ENCODE results near the gene KPNA6.

The KPNA6 gene

GRCh38 chr1:32181563-32181962 is 73.7 kb downstream of the KPNA6 start:
- no peak for DNase-seq (ENCODE audit: extremely low spot score)
- ChIA-PET POLR2A (interaction anchor here (0.8 to 3.6 kb wide), 2 partner anchors 18 to 74 kb away, joined by 3 to 28 read pairs; partner anchors contain the start of genes CCDC28B and KPNA6), CTCF (interaction anchor here (0.7 kb wide), 1 partner anchor 481 kb away, joined by 3 read pairs; no protein-coding TSS in a partner anchor)
- TF ChIP-seq ZNF384 (IDR thresholded peaks at IDR 0.05) (no peak), BHLHE40 (IDR thresholded peaks at IDR 0.05; ENCODE audit: borderline replicate concordance) (no peak), PKNOX1 (IDR thresholded peaks at IDR 0.05) (no peak)

- TF ChIP-seq TARDBP (IDR thresholded peaks at IDR 0.05), result no peak
- TF ChIP-seq SP1 (IDR thresholded peaks at IDR 0.05), result no peak
- no peak for TF ChIP-seq ARNT (IDR thresholded peaks at IDR 0.05)
- no peak for TF ChIP-seq HDGF (IDR thresholded peaks at IDR 0.05; ENCODE audit: borderline replicate concordance)
- no peak for TF ChIP-seq BHLHE40 (IDR thresholded peaks at IDR 0.05; ENCODE audit: borderline replicate concordance)
- no peak for TF ChIP-seq FOXM1 (IDR thresholded peaks at IDR 0.05; ENCODE audit: borderline replicate concordance)
- no peak for TF ChIP-seq CTBP1 (IDR thresholded peaks at IDR 0.05; ENCODE audit: borderline replicate concordance)
- TF ChIP-seq NFRKB (IDR thresholded peaks at IDR 0.05), result no peak
- no peak for TF ChIP-seq SUZ12 (IDR thresholded peaks at IDR 0.05)
- TF ChIP-seq FOXA1 (IDR thresholded peaks at IDR 0.05), result no peak
- no peak for TF ChIP-seq ELF4 (IDR thresholded peaks at IDR 0.05)
- TF ChIP-seq ZNF384 (IDR thresholded peaks at IDR 0.05), result no peak
- TF ChIP-seq PKNOX1 (IDR thresholded peaks at IDR 0.05), result no peak
- TF ChIP-seq LEF1 (IDR thresholded peaks at IDR 0.05; ENCODE audit: borderline replicate concordance), result no peak
- no peak for TF ChIP-seq L3MBTL2 (conservative IDR thresholded peaks at IDR 0.05)
- TF ChIP-seq FOXK2 (IDR thresholded peaks at IDR 0.05), result no peak
- POLR2A ChIA-PET, result interaction anchor here (0.8 kb wide), 1 partner anchor 74 kb away, joined by 3 read pairs; the partner anchor contains the start of gene KPNA6
- CTCF ChIA-PET, result interaction anchor here (0.7 kb wide), 1 partner anchor 482 kb away, joined by 3 read pairs; no protein-coding TSS in a partner anchor
- no peak for DNase-seq (ENCODE audit: extremely low spot score)
Observed at GRCh38 chr1:32182060-32182459, 74.2 kb downstream of the KPNA6 start.

GRCh38 chr1:32184650-32185049 is 76.8 kb downstream of the KPNA6 start:
- ChIA-PET POLR2A (interaction anchor here (1.0 to 1.7 kb wide), 3 partner anchors 12 to 21 kb away, joined by 3 to 7 read pairs (median 3); partner anchors contain the start of gene IQCC), CTCF (no interaction called here)
- DNase-seq (ENCODE audit: extremely low spot score), result no peak
- no peak for TF ChIP-seq ELF4 (IDR thresholded peaks at IDR 0.05)
- TF ChIP-seq ZNF384 (IDR thresholded peaks at IDR 0.05), result no peak
- no peak for TF ChIP-seq FOXK2 (IDR thresholded peaks at IDR 0.05)
- no peak for TF ChIP-seq LEF1 (IDR thresholded peaks at IDR 0.05; ENCODE audit: borderline replicate concordance)
- TF ChIP-seq FOXA1 (IDR thresholded peaks at IDR 0.05), result no peak
- no peak for TF ChIP-seq PKNOX1 (IDR thresholded peaks at IDR 0.05)
- TF ChIP-seq TARDBP (IDR thresholded peaks at IDR 0.05), result no peak
- no peak for TF ChIP-seq NFRKB (IDR thresholded peaks at IDR 0.05)
- TF ChIP-seq ARNT (IDR thresholded peaks at IDR 0.05), result no peak
- no peak for TF ChIP-seq L3MBTL2 (conservative IDR thresholded peaks at IDR 0.05)
- TF ChIP-seq SP1 (IDR thresholded peaks at IDR 0.05), result no peak
- no peak for TF ChIP-seq SUZ12 (IDR thresholded peaks at IDR 0.05)
- TF ChIP-seq HDGF (IDR thresholded peaks at IDR 0.05; ENCODE audit: borderline replicate concordance), result no peak
- TF ChIP-seq CTBP1 (IDR thresholded peaks at IDR 0.05; ENCODE audit: borderline replicate concordance), result no peak
- no peak for TF ChIP-seq BHLHE40 (IDR thresholded peaks at IDR 0.05; ENCODE audit: borderline replicate concordance)
- no peak for TF ChIP-seq FOXM1 (IDR thresholded peaks at IDR 0.05; ENCODE audit: borderline replicate concordance)

- TF ChIP-seq HDGF (IDR thresholded peaks at IDR 0.05; ENCODE audit: borderline replicate concordance) (no peak), BHLHE40 (IDR thresholded peaks at IDR 0.05; ENCODE audit: borderline replicate concordance) (no peak), FOXM1 (IDR thresholded peaks at IDR 0.05; ENCODE audit: borderline replicate concordance) (no peak)
- ChIA-PET POLR2A (interaction anchor here (0.6 to 0.8 kb wide), 2 partner anchors 12 to 16 kb away, joined by 3 read pairs; no protein-coding TSS in a partner anchor), CTCF (interaction anchor here (1.0 kb wide), 1 partner anchor 12 kb away, joined by 3 read pairs; no protein-coding TSS in a partner anchor)
- DNase-seq (ENCODE audit: extremely low spot score), result no peak
Observed at GRCh38 chr1:32186077-32186476, 78.2 kb downstream of the KPNA6 start.

- POLR2A ChIA-PET, result interaction anchor here (0.6 to 0.8 kb wide), 2 partner anchors 11 to 15 kb away, joined by 3 read pairs; no protein-coding TSS in a partner anchor
- TF ChIP-seq PKNOX1 (IDR thresholded peaks at IDR 0.05), result no peak
- no peak for TF ChIP-seq FOXM1 (IDR thresholded peaks at IDR 0.05; ENCODE audit: borderline replicate concordance)
- no peak for TF ChIP-seq L3MBTL2 (conservative IDR thresholded peaks at IDR 0.05)
- TF ChIP-seq BHLHE40 (IDR thresholded peaks at IDR 0.05; ENCODE audit: borderline replicate concordance), result no peak
- TF ChIP-seq LEF1 (IDR thresholded peaks at IDR 0.05; ENCODE audit: borderline replicate concordance), result no peak
- TF ChIP-seq SUZ12 (IDR thresholded peaks at IDR 0.05), result no peak
- no peak for TF ChIP-seq FOXK2 (IDR thresholded peaks at IDR 0.05)
- TF ChIP-seq FOXA1 (IDR thresholded peaks at IDR 0.05), result no peak
- no peak for TF ChIP-seq ELF4 (IDR thresholded peaks at IDR 0.05)
- TF ChIP-seq NFRKB (IDR thresholded peaks at IDR 0.05), result no peak
- no peak for TF ChIP-seq CTBP1 (IDR thresholded peaks at IDR 0.05; ENCODE audit: borderline replicate concordance)
- no peak for TF ChIP-seq HDGF (IDR thresholded peaks at IDR 0.05; ENCODE audit: borderline replicate concordance)
- no peak for TF ChIP-seq TARDBP (IDR thresholded peaks at IDR 0.05)
- TF ChIP-seq ARNT (IDR thresholded peaks at IDR 0.05), result no peak
- TF ChIP-seq ZNF384 (IDR thresholded peaks at IDR 0.05), result no peak
- TF ChIP-seq SP1 (IDR thresholded peaks at IDR 0.05), result no peak
- no peak for DNase-seq (ENCODE audit: extremely low spot score)
- CTCF ChIA-PET, result interaction anchor here (1.0 kb wide), 1 partner anchor 11 kb away, joined by 3 read pairs; no protein-coding TSS in a partner anchor
Observed at GRCh38 chr1:32186491-32186890, 78.6 kb downstream of the KPNA6 start.
